GM12891 (cell line): ENCODE data around the gene C1QTNF7.

ENCODE experiments used
- PAX5 ChIP-seq: IDR thresholded peaks from 2 replicates; pipeline ENCODE4 v1.6.1; 2011; ENCODE audit warnings: low read length, moderate library complexity, mild to moderate bottlenecking; ENCODE audit not compliant: insufficient read depth, severe bottlenecking
- POLR2A ChIP-seq: IDR thresholded peaks from 2 replicates; pipeline ENCODE4 v1.6.1; 2011; ENCODE audit warnings: low read depth, low read length, control low read depth
- POLR2AphosphoS5 ChIP-seq: IDR thresholded peaks from 2 replicates; pipeline ENCODE4 v1.6.1; 2011; ENCODE audit warnings: low read depth, low read length, control low read depth
- SPI1 ChIP-seq: IDR thresholded peaks from 2 replicates; pipeline ENCODE4 v1.6.1; 2011; ENCODE audit warnings: low read depth, low read length, control low read depth
- TAF1 ChIP-seq: IDR thresholded peaks from 2 replicates; pipeline ENCODE4 v1.6.1; 2011; ENCODE audit warnings: low read depth, low read length, control low read depth

- TF ChIP-seq SPI1 (no peak), POLR2A (no peak), POLR2AphosphoS5 (no peak), TAF1 (no peak), PAX5 (no peak)
Observed at GRCh38 chr4:15427161-15427560, 672 bp upstream of the C1QTNF7 start.
